ENCODE results near the gene METRN.

The METRN gene

DNA sequence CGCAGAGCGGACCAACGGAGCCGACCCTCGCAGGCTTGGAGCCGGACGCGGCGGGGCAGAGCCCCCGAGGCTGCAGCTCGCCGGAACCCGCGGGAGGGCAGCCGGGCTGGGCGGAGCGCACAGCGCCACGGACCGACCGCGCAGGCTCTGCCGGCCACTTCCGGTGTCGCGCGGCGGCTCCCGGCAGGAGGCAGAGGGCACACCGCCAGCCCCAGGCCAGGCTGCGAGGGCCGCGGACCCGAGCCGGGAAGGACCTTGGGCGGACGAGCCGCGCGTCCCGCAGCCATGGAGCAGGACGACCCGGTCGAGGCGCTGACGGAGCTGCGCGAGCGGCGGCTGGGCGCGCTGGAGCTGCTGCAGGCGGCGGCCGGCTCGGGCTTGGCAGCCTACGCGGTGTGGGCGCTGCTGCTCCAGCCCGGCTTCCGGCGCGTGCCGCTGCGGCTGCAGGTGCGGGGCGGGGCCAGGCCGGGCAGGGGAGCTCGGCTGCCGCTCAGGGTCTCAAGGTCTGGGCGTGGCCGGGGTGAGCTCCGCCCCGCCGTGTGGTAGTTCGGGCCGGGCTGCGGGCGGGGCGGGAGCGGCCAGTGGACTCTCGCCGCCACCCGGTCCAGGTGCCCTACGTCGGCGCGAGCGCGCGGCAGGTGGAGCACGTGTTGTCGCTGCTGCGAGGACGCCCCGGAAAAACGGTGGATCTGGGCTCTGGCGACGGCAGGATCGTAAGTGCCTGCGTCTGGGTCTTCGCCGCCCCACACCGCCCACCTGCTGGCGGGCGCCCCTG is 6.3 kb downstream of the METRN start, which contains the start of gene ANTKMT (continued):
- TF ChIP-seq, protein P1, sequence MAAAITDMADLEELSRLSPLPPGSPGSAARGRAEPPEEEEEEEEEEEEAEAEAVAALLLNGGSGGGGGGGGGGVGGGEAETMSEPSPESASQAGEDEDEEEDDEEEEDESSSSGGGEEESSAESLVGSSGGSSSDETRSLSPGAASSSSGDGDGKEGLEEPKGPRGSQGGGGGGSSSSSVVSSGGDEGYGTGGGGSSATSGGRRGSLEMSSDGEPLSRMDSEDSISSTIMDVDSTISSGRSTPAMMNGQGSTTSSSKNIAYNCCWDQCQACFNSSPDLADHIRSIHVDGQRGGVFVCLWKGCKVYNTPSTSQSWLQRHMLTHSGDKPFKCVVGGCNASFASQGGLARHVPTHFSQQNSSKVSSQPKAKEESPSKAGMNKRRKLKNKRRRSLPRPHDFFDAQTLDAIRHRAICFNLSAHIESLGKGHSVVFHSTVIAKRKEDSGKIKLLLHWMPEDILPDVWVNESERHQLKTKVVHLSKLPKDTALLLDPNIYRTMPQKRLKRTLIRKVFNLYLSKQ (tag by site-specific recombination; IDR thresholded peaks at IDR 0.05; ENCODE audit: borderline replicate concordance) = no peak
- TF ChIP-seq ZNF747 (tag by site-specific recombination; IDR thresholded peaks at IDR 0.05) = no peak

DNA sequence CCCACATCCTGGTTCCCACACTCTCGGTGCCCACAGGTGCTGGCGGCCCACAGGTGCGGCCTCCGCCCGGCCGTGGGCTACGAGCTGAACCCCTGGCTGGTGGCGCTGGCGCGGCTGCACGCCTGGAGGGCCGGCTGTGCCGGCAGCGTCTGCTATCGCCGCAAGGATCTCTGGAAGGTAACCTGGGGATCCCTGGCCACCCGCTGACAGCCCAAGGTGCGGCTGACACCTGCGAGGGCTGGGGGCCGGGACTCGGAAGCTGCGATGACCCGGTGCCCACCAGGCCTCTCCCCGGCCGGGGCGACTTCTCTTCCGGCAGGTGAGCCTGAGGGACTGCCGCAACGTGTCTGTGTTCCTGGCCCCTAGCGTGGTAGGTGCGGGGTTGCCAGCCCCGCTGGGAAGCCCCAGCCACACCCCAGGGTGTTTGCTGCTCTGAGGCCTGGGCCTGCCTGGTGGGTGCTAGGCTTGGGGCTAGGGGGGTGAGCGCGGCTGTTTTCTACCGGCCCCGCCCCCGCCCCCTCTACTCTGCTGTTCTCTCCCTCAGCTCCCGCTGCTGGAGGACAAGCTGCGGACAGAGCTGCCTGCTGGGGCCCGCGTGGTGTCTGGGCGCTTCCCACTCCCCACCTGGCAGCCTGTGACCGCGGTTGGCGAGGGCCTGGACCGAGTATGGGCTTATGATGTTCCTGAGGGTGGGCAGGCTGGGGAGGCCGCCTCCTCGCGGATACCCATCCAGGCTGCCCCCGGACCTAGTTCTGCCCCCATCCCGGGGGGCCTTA is 7.0 kb downstream of the METRN start:
- Histone ChIP-seq H3K9me3 (ENCODE audit: control insufficient read depth, insufficient read depth, low read depth, low read length) (no peaks in the 10 kb centered on the region), H3K4me3 (ENCODE audit: low read depth, low read length) (peak overlapping the region; percentile 28), H3K27ac (ENCODE audit: extremely low read depth, low read depth, low read length) (peak overlapping the region; percentile 94), H3K4me1 (ENCODE audit: control insufficient read depth, insufficient read depth, low read length) (peaks cover 7% of the 10 kb centered on the region), H3K36me3 (ENCODE audit: control insufficient read depth in 2 of 2, insufficient read depth in 1 of 2, low read length in 2 of 2) (peaks cover 0 to 7% of the 10 kb centered on the region in 2 experiments; a peak in 1 of 3 replicates)
- ChIA-PET CTCF (interaction anchor here (0.7 to 5.7 kb wide), 6 partner anchors 9 to 335 kb away, joined by 4 to 38 read pairs (median 6); partner anchors contain the start of genes CHTF18, CIAO3, METRN and RPUSD1), POLR2A (interaction anchor here (0.6 to 2.8 kb wide), 17 partner anchors 8 to 368 kb away, joined by 3 to 25 read pairs (median 6); partner anchors contain the start of genes CHTF18, CIAO3, GNG13 and RHOT2)
- TF ChIP-seq ZIC2 (tag by site-specific recombination; IDR thresholded peaks at IDR 0.05) (peak; percentile 81), KLF8 (tag by site-specific recombination; IDR thresholded peaks at IDR 0.05) (peak; percentile 35; the same call in 1 of the 2 replicates), ZNF658 (tag by site-specific recombination; IDR thresholded peaks at IDR 0.05) (no peak), GLIS1 (tag by site-specific recombination; IDR thresholded peaks at IDR 0.05) (peak; percentile 49; the same call in 1 of the 2 replicates), ZEB2 (tag by site-specific recombination; IDR thresholded peaks at IDR 0.05) (0 out of 2 replicates have a peak, but pooled peaks have one; percentile 35), ZBTB7A (tag by site-specific recombination; IDR thresholded peaks at IDR 0.05; ENCODE audit: low read depth) (no peak), ZNF48 (tag by site-specific recombination; IDR thresholded peaks at IDR 0.05) (no peak), EGR2 (tag by site-specific recombination; IDR thresholded peaks at IDR 0.05; ENCODE audit: low read depth) (peak; percentile 74), ZBTB48 (tag by site-specific recombination; IDR thresholded peaks at IDR 0.05) (no peak), ZNF341 (tag by site-specific recombination; IDR thresholded peaks at IDR 0.05; ENCODE audit: low read depth) (peak; percentile 49), SP2 (tag by site-specific recombination; IDR thresholded peaks at IDR 0.05) (peak; percentile 32; the same call in 1 of the 2 replicates), BCL11B (tag by site-specific recombination; IDR thresholded peaks at IDR 0.05; ENCODE audit: low read depth) (0 out of 2 replicates have a peak, but pooled peaks have one; percentile 28), ZFHX2 (tag by site-specific recombination; conservative IDR thresholded peaks at IDR 0.05) (peak; percentile 79), GLIS2 (tag by site-specific recombination; IDR thresholded peaks at IDR 0.05) (peak; percentile 20; the same call in 1 of the 2 replicates)
- TF ChIP-seq, protein P2, sequence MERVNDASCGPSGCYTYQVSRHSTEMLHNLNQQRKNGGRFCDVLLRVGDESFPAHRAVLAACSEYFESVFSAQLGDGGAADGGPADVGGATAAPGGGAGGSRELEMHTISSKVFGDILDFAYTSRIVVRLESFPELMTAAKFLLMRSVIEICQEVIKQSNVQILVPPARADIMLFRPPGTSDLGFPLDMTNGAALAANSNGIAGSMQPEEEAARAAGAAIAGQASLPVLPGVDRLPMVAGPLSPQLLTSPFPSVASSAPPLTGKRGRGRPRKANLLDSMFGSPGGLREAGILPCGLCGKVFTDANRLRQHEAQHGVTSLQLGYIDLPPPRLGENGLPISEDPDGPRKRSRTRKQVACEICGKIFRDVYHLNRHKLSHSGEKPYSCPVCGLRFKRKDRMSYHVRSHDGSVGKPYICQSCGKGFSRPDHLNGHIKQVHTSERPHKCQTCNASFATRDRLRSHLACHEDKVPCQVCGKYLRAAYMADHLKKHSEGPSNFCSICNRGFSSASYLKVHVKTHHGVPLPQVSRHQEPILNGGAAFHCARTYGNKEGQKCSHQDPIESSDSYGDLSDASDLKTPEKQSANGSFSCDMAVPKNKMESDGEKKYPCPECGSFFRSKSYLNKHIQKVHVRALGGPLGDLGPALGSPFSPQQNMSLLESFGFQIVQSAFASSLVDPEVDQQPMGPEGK (tag by site-specific recombination; IDR thresholded peaks at IDR 0.05) = peak; percentile 75
- TF ChIP-seq, protein P3, sequence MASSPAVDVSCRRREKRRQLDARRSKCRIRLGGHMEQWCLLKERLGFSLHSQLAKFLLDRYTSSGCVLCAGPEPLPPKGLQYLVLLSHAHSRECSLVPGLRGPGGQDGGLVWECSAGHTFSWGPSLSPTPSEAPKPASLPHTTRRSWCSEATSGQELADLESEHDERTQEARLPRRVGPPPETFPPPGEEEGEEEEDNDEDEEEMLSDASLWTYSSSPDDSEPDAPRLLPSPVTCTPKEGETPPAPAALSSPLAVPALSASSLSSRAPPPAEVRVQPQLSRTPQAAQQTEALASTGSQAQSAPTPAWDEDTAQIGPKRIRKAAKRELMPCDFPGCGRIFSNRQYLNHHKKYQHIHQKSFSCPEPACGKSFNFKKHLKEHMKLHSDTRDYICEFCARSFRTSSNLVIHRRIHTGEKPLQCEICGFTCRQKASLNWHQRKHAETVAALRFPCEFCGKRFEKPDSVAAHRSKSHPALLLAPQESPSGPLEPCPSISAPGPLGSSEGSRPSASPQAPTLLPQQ (tag by site-specific recombination; IDR thresholded peaks at IDR 0.05) = peak; percentile 46; the same call in 1 of the 2 replicates

All from HEK293 (cell line).